H1 (cell line): ENCODE results near the gene RALGAPA2. TPM values are rescaled to one million over a fixed set of nuclear protein-coding genes. Genes with fewer than 3 reads are reported as not detected.

Experiments
- HDAC2 ChIP-seq, 2 experiments: fragments of 300-600 bp in 1 of 2; sonication (generic) in 1 of 2; IDR thresholded peaks; 2 replicates each; pipeline ENCODE4 v1.6.1; 2011 to 2012; ENCODE audit warnings: low read depth in 2 of 2, low read length in 2 of 2, mild to moderate bottlenecking in 2 of 2, moderate library complexity in 2 of 2, borderline replicate concordance in 1 of 2, inconsistent platforms in 1 of 2
- SIN3A ChIP-seq, 2 experiments: IDR thresholded peaks in 1 of 2; conservative IDR thresholded peaks in 1 of 2; 2 replicates each; pipeline ENCODE4 v1.6.1; 2011 to 2012; ENCODE audit warnings: low read length in 2 of 2, improper control_type of control experiment in 1 of 2, low read depth in 1 of 2, mild to moderate bottlenecking in 1 of 2
- USF2 ChIP-seq: IDR thresholded peaks from 2 replicates; pipeline ENCODE4 v1.6.1; 2011; ENCODE audit warnings: low read length, improper control_type of control experiment
- polyA plus RNA-seq, 7 experiments: library from polyadenylated mRNA; depleted of rRNA in 3 of 7; stranded (reverse) in 5 of 7; unstranded in 2 of 7; fragments of >200 nt in 5 of 7; fragments of 200-250 nt in 2 of 7; gene quantifications; 1 replicate in 5 of 7; 2 replicates in 1 of 7; 4 replicates in 1 of 7; pipeline versions ENCODE4 v1.2.1 to v1.2.3, GENCODE V29; 2011 to 2013; ENCODE audit warnings: missing spikeins in 2 of 7, mixed read lengths in 2 of 7
- total RNA-seq: library from RNA; stranded (reverse); fragmentation: NEBNext Ultra II Directional; extraction: Animal tissue kit (Norgen Biotek cat#: 25700); gene quantifications from 2 replicates; pipeline ENCODE4 v1.2.1, GENCODE V29; 2021

The RALGAPA2 gene
- total and polyA plus RNA-seq, 2 of the 8 experiments (the other 6 are each of a cell fraction or from before 2014, with no cell fraction given): 5.1 to 25.5 TPM

- no peak for TF ChIP-seq SIN3A (conservative IDR thresholded peaks at IDR 0.05 in 1 of 2, IDR thresholded peaks at IDR 0.05 in 1 of 2; ENCODE audit: low read depth in 1 of 2, low read length in 2 of 2)
- TF ChIP-seq USF2: no peak
- TF ChIP-seq HDAC2 (IDR thresholded peaks at IDR 0.05; ENCODE audit: borderline replicate concordance in 1 of 2, low read depth in 2 of 2, low read length in 2 of 2): no peak
Measured at GRCh38 chr20:20393207-20394120, 319.0 kb downstream of the RALGAPA2 start (continued).
